H1 (cell line): ENCODE results near the gene ARRDC2. TPM values are rescaled to one million over a fixed set of nuclear protein-coding genes. Genes with fewer than 3 reads are reported as not detected.

Experiments
- HDAC2 ChIP-seq, 2 experiments: fragments of 300-600 bp in 1 of 2; sonication (generic) in 1 of 2; IDR thresholded peaks; 2 replicates each; pipeline ENCODE4 v1.6.1; 2011 to 2012; ENCODE audit warnings: low read depth in 2 of 2, low read length in 2 of 2, mild to moderate bottlenecking in 2 of 2, moderate library complexity in 2 of 2, borderline replicate concordance in 1 of 2, inconsistent platforms in 1 of 2
- KDM5A ChIP-seq: fragments of 200-600 bp; IDR thresholded peaks from 2 replicates; pipeline ENCODE4 v1.7.1; 2012; ENCODE audit warnings: mild to moderate bottlenecking, low read length, inconsistent platforms, mixed read lengths
- SIRT6 ChIP-seq: IDR thresholded peaks from one replicate; pipeline ENCODE4 v1.7.1; 2012; ENCODE audit warnings: low read length, inconsistent platforms
- TBP ChIP-seq: IDR thresholded peaks from 2 replicates; pipeline ENCODE4 v1.6.1; 2011; ENCODE audit warnings: low read depth, low read length, improper control_type of control experiment
- polyA plus RNA-seq, 7 experiments: library from polyadenylated mRNA; depleted of rRNA in 3 of 7; stranded (reverse) in 5 of 7; unstranded in 2 of 7; fragments of >200 nt in 5 of 7; fragments of 200-250 nt in 2 of 7; gene quantifications; 1 replicate in 5 of 7; 2 replicates in 1 of 7; 4 replicates in 1 of 7; pipeline versions ENCODE4 v1.2.1 to v1.2.3, GENCODE V29; 2011 to 2013; ENCODE audit warnings: missing spikeins in 2 of 7, mixed read lengths in 2 of 7
- total RNA-seq: library from RNA; stranded (reverse); fragmentation: NEBNext Ultra II Directional; extraction: Animal tissue kit (Norgen Biotek cat#: 25700); gene quantifications from 2 replicates; pipeline ENCODE4 v1.2.1, GENCODE V29; 2021
- TF ChIP-seq, protein P1 (sequence below): fragments of 300-600 bp; sonication (generic); IDR thresholded peaks from 2 replicates; pipeline ENCODE4 v1.7.1; 2012; ENCODE audit warnings: low read length, moderate library complexity, mild to moderate bottlenecking, inconsistent platforms; ENCODE audit not compliant: insufficient replicate concordance
- TF ChIP-seq, protein P2 (sequence below): IDR thresholded peaks from 2 replicates; pipeline ENCODE4 v1.6.1; 2011; ENCODE audit warnings: low read length, improper control_type of control experiment

The ARRDC2 gene
- total and polyA plus RNA-seq, 2 of the 8 experiments (the other 6 are each of a cell fraction or from before 2014, with no cell fraction given) = 5.4 to 6.9 TPM

DNA sequence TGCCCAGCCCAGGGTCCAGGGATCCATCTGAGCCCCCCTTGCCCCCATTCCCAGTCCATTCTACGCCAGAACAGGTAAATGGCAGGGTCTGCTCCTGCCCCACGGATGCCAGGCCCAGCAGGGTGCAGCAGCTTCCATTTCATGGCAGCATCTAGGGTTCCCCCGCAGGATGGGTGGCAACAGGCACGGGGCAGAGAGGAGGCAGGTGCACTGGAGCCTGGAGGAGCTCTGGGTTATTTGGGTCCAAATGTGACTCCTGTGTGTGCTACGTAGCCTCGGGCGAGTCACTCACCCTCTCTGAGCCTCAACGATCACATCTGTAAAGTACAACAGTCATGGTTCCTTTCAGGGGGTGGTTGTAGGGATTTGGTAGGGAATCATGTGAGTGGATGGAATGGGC, 51.3 kb downstream of the ARRDC2 start (continued):
- TF ChIP-seq, protein P1, sequence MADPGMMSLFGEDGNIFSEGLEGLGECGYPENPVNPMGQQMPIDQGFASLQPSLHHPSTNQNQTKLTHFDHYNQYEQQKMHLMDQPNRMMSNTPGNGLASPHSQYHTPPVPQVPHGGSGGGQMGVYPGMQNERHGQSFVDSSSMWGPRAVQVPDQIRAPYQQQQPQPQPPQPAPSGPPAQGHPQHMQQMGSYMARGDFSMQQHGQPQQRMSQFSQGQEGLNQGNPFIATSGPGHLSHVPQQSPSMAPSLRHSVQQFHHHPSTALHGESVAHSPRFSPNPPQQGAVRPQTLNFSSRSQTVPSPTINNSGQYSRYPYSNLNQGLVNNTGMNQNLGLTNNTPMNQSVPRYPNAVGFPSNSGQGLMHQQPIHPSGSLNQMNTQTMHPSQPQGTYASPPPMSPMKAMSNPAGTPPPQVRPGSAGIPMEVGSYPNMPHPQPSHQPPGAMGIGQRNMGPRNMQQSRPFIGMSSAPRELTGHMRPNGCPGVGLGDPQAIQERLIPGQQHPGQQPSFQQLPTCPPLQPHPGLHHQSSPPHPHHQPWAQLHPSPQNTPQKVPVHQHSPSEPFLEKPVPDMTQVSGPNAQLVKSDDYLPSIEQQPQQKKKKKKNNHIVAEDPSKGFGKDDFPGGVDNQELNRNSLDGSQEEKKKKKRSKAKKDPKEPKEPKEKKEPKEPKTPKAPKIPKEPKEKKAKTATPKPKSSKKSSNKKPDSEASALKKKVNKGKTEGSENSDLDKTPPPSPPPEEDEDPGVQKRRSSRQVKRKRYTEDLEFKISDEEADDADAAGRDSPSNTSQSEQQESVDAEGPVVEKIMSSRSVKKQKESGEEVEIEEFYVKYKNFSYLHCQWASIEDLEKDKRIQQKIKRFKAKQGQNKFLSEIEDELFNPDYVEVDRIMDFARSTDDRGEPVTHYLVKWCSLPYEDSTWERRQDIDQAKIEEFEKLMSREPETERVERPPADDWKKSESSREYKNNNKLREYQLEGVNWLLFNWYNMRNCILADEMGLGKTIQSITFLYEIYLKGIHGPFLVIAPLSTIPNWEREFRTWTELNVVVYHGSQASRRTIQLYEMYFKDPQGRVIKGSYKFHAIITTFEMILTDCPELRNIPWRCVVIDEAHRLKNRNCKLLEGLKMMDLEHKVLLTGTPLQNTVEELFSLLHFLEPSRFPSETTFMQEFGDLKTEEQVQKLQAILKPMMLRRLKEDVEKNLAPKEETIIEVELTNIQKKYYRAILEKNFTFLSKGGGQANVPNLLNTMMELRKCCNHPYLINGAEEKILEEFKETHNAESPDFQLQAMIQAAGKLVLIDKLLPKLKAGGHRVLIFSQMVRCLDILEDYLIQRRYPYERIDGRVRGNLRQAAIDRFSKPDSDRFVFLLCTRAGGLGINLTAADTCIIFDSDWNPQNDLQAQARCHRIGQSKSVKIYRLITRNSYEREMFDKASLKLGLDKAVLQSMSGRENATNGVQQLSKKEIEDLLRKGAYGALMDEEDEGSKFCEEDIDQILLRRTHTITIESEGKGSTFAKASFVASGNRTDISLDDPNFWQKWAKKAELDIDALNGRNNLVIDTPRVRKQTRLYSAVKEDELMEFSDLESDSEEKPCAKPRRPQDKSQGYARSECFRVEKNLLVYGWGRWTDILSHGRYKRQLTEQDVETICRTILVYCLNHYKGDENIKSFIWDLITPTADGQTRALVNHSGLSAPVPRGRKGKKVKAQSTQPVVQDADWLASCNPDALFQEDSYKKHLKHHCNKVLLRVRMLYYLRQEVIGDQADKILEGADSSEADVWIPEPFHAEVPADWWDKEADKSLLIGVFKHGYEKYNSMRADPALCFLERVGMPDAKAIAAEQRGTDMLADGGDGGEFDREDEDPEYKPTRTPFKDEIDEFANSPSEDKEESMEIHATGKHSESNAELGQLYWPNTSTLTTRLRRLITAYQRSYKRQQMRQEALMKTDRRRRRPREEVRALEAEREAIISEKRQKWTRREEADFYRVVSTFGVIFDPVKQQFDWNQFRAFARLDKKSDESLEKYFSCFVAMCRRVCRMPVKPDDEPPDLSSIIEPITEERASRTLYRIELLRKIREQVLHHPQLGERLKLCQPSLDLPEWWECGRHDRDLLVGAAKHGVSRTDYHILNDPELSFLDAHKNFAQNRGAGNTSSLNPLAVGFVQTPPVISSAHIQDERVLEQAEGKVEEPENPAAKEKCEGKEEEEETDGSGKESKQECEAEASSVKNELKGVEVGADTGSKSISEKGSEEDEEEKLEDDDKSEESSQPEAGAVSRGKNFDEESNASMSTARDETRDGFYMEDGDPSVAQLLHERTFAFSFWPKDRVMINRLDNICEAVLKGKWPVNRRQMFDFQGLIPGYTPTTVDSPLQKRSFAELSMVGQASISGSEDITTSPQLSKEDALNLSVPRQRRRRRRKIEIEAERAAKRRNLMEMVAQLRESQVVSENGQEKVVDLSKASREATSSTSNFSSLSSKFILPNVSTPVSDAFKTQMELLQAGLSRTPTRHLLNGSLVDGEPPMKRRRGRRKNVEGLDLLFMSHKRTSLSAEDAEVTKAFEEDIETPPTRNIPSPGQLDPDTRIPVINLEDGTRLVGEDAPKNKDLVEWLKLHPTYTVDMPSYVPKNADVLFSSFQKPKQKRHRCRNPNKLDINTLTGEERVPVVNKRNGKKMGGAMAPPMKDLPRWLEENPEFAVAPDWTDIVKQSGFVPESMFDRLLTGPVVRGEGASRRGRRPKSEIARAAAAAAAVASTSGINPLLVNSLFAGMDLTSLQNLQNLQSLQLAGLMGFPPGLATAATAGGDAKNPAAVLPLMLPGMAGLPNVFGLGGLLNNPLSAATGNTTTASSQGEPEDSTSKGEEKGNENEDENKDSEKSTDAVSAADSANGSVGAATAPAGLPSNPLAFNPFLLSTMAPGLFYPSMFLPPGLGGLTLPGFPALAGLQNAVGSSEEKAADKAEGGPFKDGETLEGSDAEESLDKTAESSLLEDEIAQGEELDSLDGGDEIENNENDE = no peak
- TF ChIP-seq SIRT6 (no peak), TBP (no peak), KDM5A (no peak), HDAC2 (IDR thresholded peaks at IDR 0.05; ENCODE audit: borderline replicate concordance in 1 of 2, low read depth in 2 of 2, low read length in 2 of 2) (no peak)
- TF ChIP-seq, protein P2, sequence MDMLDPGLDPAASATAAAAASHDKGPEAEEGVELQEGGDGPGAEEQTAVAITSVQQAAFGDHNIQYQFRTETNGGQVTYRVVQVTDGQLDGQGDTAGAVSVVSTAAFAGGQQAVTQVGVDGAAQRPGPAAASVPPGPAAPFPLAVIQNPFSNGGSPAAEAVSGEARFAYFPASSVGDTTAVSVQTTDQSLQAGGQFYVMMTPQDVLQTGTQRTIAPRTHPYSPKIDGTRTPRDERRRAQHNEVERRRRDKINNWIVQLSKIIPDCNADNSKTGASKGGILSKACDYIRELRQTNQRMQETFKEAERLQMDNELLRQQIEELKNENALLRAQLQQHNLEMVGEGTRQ = no peak
